ENCODE measurements around the gene OSBPL7. TPM values are rescaled to one million over a fixed set of nuclear protein-coding genes. Genes with fewer than 3 reads are reported as not detected.

The OSBPL7 gene
- total RNA-seq, 1 experiment from 2014 or later, result 13.0 TPM

GRCh38 chr17:47792979-47793378 lies 28.6 kb downstream of the OSBPL7 start:
- no peak overlapping the region for H4K91ac ChIP-seq (ENCODE audit: insufficient read length, low read depth, low read length)
- no peaks in the 10 kb centered on the region for H3K9me3 ChIP-seq (ENCODE audit: control insufficient read depth, low read depth, low read length)
- no peaks in the 10 kb centered on the region for H3K79me1 ChIP-seq (ENCODE audit: insufficient read depth, low read depth, low read length, poor library complexity, severe bottlenecking)
- no peak overlapping the region for H4K8ac ChIP-seq (replicated peaks; ENCODE audit: insufficient read length, low read depth, low read length)
- no peaks in the 10 kb centered on the region for H4K20me1 ChIP-seq (ENCODE audit: control insufficient read depth, insufficient read depth, insufficient read length)
- H2AK5ac ChIP-seq (ENCODE audit: insufficient read length, low read length), result no peak overlapping the region
- no peak overlapping the region for H3K18ac ChIP-seq (ENCODE audit: insufficient read length, low read depth, low read length)
- no peak for TF ChIP-seq CTCF (conservative IDR thresholded peaks at IDR 0.05)
- Mint-ChIP-seq H3K36me3 (ENCODE audit: insufficient read depth in 1 of 3, low read depth in 3 of 3) (no peaks in the 10 kb centered on the region), H3K27me3 (ENCODE audit: low read depth) (peaks cover 83% of the 10 kb centered on the region), H3K9me3 (no peaks in the 10 kb centered on the region), H3K27ac (no peak overlapping the region), H3K4me1 (peaks cover 2 to 9% of the 10 kb centered on the region in 2 experiments; a peak in 2 of 4 replicates), H3K4me3 (no peak overlapping the region)
- no peak for DNase-seq
- H3K4ac ChIP-seq (ENCODE audit: low read depth, low read length), result no peak overlapping the region
- H3K56ac ChIP-seq (ENCODE audit: insufficient read length, low read depth, low read length), result no peak overlapping the region
- no peak overlapping the region for H3K14ac ChIP-seq (ENCODE audit: insufficient read depth, low read length)
- no peak overlapping the region for H2BK120ac ChIP-seq (ENCODE audit: low read depth, low read length, poor library complexity, severe bottlenecking)
- WGBS (ENCODE audit: extremely low coverage, insufficient read length, low lambda C conversion rate), result no CpG with 5 or more reads among the region's 6 CpGs
- no peak overlapping the region for H2BK15ac ChIP-seq (ENCODE audit: low read depth, low read length)
- no peak overlapping the region for H3K23ac ChIP-seq (ENCODE audit: insufficient read length, low read depth, low read length)
- H2AFZ ChIP-seq (ENCODE audit: low read length), result no peak overlapping the region
- no peak overlapping the region for H2BK20ac ChIP-seq (ENCODE audit: low read depth, low read length, poor library complexity, severe bottlenecking)
- no peak overlapping the region for H3K9ac ChIP-seq (ENCODE audit: extremely low read depth, insufficient read length, low read length)
- H2BK5ac ChIP-seq (ENCODE audit: insufficient read length, low read length), result no peak overlapping the region
- no peak overlapping the region for H3T11ph ChIP-seq (ENCODE audit: low read length)
- peaks cover 8% of the 10 kb centered on the region for H3K23me2 ChIP-seq (ENCODE audit: insufficient read length, low read depth, low read length, poor library complexity, severe bottlenecking)
- no peak overlapping the region for H3K4me2 ChIP-seq (ENCODE audit: insufficient read depth, insufficient read length, low read length)
- H3K4me1 ChIP-seq (ENCODE audit: insufficient read depth, low read length), result no peaks in the 10 kb centered on the region
- no peak overlapping the region for H3K27ac ChIP-seq (ENCODE audit: insufficient read length, low read depth, low read length)
- peaks cover 5% of the 10 kb centered on the region; the same call in 1 of the 2 replicates for H3K27me3 ChIP-seq (ENCODE audit: insufficient read depth, low read length)
- H2BK12ac ChIP-seq (ENCODE audit: insufficient read length, low read depth, low read length), result no peak overlapping the region
- H3K79me2 ChIP-seq (ENCODE audit: insufficient read depth, low read length), result no peaks in the 10 kb centered on the region
- no peak overlapping the region for H4K5ac ChIP-seq (ENCODE audit: insufficient read length, low read depth, low read length)

Measured in H9 (cell line).